NCI-H2171 (cell line): ENCODE results near the gene IFI27.

Experiments
- DNase-seq: peaks from one replicate; lab custom pipeline; 2025; lab: John Stamatoyannopoulos, UW

The IFI27 gene

GRCh38 chr14:94102768-94103482 is 7.6 kb upstream of the IFI27 start:
- no peak for DNase-seq

GRCh38 chr14:94103554-94104150 is 6.9 kb upstream of the IFI27 start:
- no peak for DNase-seq

- DNase-seq, result no peak
Measured at GRCh38 chr14:94104731-94105130, 5.8 kb upstream of the IFI27 start.

DNA sequence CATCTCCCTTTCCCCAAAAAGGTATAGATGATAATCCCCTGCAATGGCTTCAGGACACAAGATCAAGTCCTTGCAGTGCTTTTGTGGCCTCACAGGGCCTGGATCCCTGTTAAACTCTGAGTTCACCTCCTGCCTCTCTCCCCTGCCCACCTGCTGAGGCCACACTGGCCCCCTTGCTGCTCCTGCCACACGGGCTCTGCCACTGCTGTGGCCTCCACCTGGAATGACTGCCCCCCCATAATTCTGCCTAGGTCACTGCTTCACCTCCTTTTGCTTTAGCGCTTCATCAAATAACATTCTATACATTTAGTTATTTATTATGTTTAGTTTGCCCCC is 653 bp upstream of the IFI27 start:
- DNase-seq, result no peak

DNA sequence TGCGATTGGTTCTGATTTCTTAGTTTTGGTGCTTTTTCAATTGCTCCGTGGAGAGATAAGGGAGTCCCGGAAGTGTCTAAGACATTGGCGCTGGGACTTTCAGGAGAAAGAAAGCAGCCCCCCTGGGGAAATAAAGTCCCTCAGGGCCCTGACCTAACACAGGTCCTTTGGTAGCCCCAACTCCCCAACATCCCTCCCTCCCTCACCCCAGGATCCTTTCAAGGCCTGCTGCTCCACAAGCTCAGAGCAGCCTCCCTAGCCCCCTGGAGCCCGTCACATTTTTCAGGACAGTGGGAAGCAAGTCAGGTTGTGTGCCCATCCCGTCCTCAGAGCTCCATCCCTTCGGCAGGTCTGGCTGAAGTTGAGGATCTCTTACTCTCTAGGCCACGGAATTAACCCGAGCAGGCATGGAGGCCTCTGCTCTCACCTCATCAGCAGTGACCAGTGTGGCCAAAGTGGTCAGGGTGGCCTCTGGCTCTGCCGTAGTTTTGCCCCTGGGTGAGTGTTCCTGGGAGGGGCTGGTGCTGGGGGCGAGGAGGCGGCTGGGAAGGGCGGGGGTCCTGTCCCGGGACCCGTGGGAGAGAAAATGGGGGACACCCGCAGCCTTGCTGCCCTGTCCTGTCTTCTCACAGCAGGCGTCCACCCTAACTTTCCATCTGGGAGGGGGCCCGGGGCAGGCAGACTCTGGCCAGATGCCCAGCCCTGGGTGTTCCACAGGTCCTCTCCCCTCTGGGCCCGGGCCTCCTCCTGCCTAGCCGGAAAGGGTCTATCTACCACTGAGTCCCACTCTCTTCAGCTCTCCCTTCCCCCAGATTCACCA is 950 bp downstream of the IFI27 start:
- DNase-seq, result no peak

- DNase-seq, result no peak
Measured at GRCh38 chr14:94112513-94113063, 2.1 kb downstream of the IFI27 start.

GRCh38 chr14:94113073-94113472 is 2.5 kb downstream of the IFI27 start:
- DNase-seq, result no peak

- no peak for DNase-seq
Measured at GRCh38 chr14:94113490-94113889, 3.0 kb downstream of the IFI27 start.

GRCh38 chr14:94113908-94114588 is 3.5 kb downstream of the IFI27 start:
- no peak for DNase-seq

- DNase-seq, result no peak
Measured at GRCh38 chr14:94114589-94115057, 4.1 kb downstream of the IFI27 start.

DNA sequence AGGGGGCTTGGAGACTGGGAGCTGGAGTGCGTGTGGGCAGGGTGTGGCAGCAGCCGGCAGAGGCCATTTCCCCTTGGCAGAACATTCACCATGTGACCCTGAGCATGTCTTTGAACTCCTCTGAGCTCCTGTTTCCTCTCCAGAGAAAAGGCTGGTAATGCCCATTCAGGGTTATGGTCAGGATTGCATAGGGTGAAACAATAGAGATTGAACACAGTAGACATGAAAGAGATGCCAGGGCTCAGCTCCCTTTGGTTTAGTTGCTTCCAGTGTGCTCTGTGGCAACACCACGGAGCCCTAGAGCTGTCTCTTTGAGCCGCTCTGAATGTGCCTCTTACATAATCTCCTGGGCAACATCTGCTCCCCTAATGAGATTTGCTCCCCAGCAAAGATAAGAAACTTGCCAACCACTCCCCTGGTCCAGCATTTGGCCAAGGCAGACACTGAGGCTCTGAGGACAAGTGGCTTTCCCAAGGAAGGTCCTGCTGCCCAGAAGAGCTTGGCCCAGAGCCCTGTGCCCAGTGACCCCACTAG is 4.6 kb downstream of the IFI27 start:
- DNase-seq, result no peak

DNA sequence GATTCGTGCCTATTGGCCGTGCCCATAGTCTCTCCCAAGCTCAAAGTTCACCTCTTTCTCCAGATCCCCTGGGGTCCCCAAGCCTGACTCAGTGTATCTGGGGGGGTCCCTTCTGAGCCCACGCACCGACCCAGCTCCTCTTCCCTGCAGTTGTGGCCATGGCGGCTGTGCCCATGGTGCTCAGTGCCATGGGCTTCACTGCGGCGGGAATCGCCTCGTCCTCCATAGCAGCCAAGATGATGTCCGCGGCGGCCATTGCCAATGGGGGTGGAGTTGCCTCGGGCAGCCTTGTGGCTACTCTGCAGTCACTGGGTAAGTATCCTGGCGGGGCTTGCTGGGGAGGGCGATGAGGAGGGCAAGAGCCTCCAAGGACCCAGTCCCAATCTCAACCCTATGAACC is 5.1 kb downstream of the IFI27 start:
- no peak for DNase-seq

DNA sequence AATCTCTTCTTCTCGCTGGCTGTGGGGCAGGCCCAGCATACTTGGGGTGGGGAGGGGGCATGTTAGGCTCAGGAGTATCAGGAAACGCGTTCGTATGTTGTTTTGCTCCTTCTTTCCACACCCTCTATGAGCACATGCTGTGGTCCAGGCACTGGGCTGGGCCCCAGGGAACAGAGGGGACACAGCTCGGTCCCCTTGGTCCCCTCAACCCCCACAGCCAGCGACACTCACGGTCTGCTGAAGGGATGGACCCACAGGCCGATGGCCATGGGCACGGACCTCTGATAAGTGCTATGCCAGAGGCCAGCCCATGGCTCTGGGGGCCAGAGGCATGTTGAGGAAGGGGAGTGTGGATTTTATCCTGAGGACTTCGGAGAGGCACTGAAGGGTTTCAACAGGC is 6.2 kb downstream of the IFI27 start:
- DNase-seq, result no peak

DNA sequence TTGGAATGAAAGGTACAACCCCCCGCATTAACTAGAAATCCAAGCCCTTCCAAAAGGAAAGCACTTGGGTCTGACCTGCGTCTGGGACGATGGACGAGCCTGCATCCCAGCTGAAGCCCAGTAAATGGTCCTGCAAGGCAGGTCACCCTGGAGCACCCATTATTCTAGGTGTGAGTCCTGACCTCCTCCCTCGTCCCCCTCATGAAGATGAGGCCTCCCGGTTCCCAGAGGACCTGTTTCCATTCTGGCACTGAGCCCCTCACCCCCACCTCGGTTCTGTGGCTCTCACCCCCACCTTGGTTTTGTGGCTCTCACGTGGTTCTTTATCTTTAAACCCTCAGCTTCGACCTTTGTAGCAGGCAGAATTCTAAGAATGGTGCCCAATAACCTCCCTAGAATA is 7.3 kb downstream of the IFI27 start:
- no peak for DNase-seq

DNA sequence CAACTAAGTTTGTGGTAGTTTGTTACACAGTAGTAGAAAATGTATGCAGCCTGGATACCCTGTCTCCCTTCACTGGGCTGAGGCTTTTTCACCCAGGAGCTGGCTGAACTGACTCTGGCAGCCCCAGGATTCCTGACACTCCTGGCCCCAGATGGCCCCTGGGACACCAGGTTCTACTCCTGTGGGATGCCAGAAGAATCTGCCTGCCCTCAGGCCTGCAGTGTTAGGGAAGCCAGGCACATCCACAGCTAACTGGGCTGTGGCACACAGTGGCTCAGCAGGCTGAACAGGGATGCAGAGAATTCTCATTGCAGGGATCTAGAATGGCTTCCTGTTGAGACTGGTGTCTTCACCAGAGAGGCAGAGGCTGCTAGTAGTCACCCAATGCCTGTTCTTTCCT is 8.5 kb downstream of the IFI27 start:
- DNase-seq, result no peak

- no peak for DNase-seq
Measured at GRCh38 chr14:94120667-94121340, 10.3 kb downstream of the IFI27 start.

GRCh38 chr14:94121485-94121884 is 10.9 kb downstream of the IFI27 start:
- DNase-seq, result no peak

GRCh38 chr14:94122438-94122837 is 11.9 kb downstream of the IFI27 start:
- DNase-seq, result no peak

GRCh38 chr14:94123296-94123695 is 12.8 kb downstream of the IFI27 start:
- DNase-seq, result no peak

- no peak for DNase-seq
Measured at GRCh38 chr14:94123868-94124267, 13.3 kb downstream of the IFI27 start.

- DNase-seq, result no peak
Measured at GRCh38 chr14:94124582-94125377, 14.2 kb downstream of the IFI27 start.
